Keratinocyte (primary cell): ENCODE results near the gene SLA2.

Experiments used
- EZH2 ChIP-seq: IDR thresholded peaks from one replicate; pipeline ENCODE4 v1.6.1; 2012; ENCODE audit warnings: inconsistent platforms, mild to moderate bottlenecking, low read length, moderate library complexity
- TF ChIP-seq, protein P1 (sequence below), 3 experiments: IDR thresholded peaks in 1 of 3; conservative IDR thresholded peaks in 1 of 3; optimal IDR thresholded peaks in 1 of 3; 2 replicates in 2 of 3; 3 replicates in 1 of 3; pipeline versions ENCODE3 to v1.5.1; 2011; ENCODE audit warnings: low read length in 3 of 3, mild to moderate bottlenecking in 3 of 3, moderate library complexity in 2 of 3, control low read depth in 1 of 3, inconsistent platforms in 1 of 3; ENCODE audit not compliant: insufficient read depth in 2 of 3; ENCODE audit errors: extremely low read depth in 1 of 3

DNA sequence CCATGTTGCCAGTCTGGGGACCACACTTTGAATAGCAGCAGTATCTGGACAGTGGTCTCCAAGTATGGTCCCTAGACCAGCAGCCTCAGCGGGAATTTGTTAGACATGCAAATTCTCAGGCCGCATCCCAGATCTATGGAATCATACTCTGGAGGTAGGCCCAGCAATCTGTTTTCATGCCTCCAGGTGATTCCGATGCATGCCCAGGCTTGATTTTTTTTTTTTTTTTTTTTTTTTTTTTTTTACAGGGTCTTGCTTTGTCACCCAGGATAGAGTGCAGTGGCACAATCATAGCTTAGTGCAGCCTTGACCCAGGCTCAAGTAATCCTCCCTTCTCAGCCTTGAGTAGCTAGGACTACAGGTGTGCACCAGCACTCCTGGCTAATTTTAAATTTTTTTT is 682 bp upstream of the SLA2 start:
- TF ChIP-seq, protein P1, sequence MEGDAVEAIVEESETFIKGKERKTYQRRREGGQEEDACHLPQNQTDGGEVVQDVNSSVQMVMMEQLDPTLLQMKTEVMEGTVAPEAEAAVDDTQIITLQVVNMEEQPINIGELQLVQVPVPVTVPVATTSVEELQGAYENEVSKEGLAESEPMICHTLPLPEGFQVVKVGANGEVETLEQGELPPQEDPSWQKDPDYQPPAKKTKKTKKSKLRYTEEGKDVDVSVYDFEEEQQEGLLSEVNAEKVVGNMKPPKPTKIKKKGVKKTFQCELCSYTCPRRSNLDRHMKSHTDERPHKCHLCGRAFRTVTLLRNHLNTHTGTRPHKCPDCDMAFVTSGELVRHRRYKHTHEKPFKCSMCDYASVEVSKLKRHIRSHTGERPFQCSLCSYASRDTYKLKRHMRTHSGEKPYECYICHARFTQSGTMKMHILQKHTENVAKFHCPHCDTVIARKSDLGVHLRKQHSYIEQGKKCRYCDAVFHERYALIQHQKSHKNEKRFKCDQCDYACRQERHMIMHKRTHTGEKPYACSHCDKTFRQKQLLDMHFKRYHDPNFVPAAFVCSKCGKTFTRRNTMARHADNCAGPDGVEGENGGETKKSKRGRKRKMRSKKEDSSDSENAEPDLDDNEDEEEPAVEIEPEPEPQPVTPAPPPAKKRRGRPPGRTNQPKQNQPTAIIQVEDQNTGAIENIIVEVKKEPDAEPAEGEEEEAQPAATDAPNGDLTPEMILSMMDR (optimal IDR thresholded peaks at IDR 0.05 in 1 of 3, IDR thresholded peaks at IDR 0.05 in 1 of 3, conservative IDR thresholded peaks at IDR 0.05 in 1 of 3; ENCODE audit: extremely low read depth in 1 of 3, insufficient read depth in 2 of 3, low read length in 3 of 3), result no peak
- TF ChIP-seq EZH2, result no peak
